NCI-H1105 (cell line): ENCODE measurements around the gene GPR173.
A peak's percentile ranks its signal among the peaks of the same experiment; 100 is the strongest.

ENCODE experiments used
- DNase-seq: peaks from one replicate; lab custom pipeline; 2025; lab: John Stamatoyannopoulos, UW

GPR173 gene

DNA sequence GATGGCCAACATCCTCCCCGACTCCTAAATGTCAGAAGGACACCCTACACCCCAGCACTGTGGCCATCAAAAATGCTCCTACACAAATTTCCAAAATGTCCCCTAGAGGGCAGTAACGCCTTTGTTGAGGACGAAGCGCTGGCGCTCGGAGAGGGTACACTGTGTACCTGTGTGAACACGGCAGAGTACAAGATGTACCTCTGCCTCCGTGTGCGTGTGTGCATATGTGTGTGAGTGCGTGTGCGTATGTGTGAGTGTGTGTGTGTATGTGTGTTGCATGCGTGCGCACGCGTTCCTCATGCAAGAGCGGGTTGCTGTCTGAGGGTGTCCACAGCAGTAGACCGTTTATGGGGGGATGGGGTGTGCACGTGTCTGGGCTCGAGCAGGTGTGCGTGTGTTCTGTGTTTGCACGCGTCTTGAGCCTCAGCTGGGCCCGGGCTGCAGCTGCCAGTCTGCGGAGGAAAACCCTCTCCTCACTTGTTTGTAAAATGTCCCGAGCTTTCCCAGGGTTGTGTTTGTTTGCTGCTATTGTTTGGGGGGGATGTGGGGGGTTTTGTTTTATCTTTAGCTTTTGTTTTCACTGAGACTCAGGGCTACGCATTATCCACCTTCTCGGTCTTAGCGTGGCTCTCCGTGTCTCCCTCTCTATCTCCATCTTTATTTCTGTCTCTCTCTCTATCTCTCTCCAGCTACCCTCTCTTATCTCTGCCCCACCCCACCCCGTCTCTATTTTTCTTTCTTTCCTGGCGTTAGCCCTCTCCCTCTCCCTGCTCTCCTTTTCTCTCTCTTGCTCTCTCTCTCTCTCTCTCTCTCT lies 23.2 kb downstream of the GPR173 start:
- DNase-seq, result peak; percentile 62

DNA sequence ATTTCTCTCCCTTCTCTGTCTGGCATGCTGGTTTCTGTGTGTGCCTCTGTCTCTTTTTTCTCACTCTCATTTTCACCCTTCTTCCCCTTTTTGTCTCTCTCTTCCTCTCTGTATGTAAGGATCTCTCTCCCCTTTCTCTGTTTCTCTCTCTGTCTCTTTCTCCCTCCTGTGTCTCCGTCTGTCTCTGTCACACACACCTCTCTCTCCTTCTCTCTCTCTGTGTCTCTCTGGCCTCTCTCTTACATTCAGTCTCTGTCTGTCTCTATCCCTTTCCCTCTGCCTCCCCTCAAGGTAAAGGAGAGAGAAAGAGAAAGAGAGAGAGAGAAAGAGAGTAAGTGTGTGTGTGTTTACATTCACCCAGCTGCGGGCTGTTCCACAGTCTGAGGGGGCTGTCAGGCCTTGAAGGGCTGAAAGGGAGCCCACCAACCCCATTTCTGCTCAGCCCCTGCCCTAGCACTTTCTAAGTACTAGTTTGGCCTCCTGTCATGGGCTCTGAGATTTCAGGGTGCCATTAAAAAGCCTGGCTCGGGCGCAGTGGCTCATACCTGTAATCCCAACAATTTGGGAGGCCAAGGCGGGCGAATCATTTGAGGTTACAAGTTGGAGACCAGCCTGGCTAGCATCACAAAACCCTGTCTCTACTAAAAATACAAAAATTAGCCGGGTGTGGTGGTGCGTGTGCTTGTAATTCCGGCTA lies 24.0 kb downstream of the GPR173 start:
- DNase-seq, result no peak

DNA sequence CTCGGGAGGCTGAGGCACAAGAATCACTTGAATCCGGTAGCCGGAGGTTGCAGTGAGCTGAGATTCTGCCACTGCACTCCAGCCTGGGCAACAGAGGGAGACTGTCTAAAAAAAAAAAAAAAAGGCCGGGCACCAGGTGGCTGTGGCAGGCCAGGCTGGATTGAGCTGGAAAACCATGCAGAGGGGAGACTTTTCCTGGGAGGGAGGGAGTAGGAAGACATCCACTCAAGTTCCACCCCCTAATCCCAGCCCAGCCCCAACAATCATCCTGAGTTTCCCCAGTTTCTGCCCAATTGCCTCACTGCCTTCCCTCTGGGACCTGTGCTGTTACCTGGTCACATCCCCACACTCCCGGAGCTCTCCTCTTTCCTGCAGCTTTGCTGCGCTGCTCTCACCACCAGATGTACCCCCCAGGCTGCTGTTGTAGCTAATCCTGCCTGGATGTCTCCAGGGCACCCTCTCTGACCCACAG lies 24.6 kb downstream of the GPR173 start:
- peak; percentile 19 for DNase-seq

DNA sequence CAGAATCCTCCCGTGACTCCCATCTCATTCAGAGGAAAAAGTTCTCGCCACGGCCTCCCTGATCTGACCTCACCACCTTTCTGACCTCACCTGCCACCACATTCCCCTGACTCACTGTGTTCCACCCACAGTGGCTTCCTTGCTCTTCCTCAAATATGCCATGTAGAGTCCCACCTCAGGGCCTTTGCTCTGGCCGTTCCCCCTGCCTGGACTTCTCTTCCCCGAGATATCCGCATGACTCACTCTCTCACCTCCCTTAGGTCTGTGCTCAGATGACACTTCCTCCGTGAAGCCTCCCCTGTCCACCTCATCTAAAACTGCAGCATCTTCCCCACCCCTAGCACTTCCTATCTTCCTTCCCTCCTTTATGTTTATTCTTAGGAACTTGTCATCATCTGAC lies 26.4 kb downstream of the GPR173 start:
- DNase-seq, result no peak

DNA sequence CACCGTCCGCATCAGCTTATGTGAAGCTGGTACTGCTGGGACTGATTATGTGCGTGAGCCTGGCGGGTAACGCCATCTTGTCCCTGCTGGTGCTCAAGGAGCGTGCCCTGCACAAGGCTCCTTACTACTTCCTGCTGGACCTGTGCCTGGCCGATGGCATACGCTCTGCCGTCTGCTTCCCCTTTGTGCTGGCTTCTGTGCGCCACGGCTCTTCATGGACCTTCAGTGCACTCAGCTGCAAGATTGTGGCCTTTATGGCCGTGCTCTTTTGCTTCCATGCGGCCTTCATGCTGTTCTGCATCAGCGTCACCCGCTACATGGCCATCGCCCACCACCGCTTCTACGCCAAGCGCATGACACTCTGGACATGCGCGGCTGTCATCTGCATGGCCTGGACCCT lies 28.1 kb downstream of the GPR173 start:
- DNase-seq, result no peak

DNA sequence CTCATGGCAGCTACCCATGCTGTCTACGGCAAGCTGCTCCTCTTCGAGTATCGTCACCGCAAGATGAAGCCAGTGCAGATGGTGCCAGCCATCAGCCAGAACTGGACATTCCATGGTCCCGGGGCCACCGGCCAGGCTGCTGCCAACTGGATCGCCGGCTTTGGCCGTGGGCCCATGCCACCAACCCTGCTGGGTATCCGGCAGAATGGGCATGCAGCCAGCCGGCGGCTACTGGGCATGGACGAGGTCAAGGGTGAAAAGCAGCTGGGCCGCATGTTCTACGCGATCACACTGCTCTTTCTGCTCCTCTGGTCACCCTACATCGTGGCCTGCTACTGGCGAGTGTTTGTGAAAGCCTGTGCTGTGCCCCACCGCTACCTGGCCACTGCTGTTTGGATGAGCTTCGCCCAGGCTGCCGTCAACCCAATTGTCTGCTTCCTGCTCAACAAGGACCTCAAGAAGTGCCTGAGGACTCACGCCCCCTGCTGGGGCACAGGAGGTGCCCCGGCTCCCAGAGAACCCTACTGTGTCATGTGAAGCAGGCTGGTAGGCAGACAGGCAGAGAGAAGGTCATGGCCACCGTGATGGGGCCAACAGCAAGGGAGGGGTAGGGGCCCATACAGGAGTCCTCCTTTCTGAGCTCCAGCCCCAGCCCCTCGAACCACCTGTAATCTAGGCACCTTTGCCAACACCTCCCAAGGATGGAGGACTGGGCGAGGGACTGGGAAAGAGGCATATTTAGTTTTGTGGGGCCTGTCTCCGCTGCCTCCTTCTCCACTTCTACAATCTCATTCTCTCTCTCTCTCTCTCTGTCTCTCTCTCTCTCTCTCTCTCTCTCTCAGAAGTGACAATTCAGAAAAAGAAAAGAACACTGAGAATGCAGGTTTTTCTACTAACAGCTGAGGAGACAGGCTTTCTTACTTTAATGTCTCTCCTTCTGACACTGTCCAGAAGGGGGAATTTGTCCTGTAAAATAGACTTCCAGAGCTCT lies 28.9 kb downstream of the GPR173 start:
- DNase-seq, result no peak

DNA sequence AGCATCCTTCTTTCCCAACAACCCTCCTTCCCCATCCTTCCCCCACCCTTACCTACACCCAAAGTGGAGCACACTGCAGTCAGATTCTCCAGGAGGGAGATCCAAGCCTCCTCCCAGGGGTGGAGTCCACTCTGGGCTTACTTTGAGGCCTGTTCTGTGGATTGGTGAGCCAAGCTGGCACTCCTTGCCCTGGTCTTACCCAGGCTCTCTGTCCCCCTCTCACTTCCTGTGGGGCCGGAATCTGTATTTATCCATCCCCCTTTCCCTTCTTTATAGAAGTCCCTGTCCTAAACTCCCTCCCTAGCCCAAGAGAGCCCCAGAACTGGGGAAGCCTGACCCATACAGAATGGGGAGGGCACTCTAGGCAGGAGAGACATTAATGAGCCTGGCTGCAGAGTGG lies 30.4 kb downstream of the GPR173 start:
- DNase-seq, result no peak

DNA sequence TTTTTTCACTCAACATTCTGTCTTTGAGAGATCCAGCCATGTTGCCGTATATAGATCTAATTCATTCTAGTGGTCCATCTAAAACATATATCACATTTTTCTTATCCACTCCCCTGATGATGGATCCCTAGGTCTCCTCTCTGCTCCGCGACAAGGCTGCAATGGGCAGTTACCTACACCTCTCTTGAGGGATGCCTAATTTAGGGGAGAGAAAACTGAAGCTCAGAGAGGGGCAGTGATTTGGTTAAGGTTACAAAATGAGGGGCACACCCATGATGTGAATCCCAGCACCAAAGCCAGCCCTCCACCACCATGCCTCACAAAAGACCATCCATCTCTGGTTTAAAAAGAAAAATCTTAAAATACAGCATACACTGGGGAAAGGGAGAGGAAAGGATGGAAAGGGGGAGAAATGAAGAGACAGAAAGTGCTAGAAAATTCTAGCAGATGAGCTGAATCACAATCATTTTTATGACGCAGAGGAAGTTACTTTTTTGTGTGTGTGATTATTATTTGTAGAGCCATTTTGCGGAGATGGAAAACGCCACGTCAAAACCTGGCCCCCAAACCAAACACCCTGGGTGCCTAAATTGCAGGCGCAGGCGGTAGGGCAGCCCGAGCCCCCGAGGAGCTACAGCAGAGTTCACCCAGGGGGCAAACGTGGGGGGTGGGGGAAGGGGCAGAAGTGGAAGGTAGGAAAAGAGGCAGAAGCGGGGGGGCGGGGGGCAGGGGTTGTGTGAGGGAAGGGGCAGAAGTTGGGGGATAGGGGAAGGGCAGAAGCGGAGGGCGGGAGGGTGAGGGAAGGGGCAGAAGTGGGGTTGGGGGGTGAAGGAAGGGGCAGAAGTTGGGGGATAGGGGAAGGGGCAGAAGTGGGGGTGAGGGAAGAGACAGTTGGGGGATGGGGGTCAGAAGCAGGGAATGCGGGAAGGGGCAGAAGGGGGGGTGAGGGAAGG lies 32.3 kb downstream of the GPR173 start:
- no peak for DNase-seq

DNA sequence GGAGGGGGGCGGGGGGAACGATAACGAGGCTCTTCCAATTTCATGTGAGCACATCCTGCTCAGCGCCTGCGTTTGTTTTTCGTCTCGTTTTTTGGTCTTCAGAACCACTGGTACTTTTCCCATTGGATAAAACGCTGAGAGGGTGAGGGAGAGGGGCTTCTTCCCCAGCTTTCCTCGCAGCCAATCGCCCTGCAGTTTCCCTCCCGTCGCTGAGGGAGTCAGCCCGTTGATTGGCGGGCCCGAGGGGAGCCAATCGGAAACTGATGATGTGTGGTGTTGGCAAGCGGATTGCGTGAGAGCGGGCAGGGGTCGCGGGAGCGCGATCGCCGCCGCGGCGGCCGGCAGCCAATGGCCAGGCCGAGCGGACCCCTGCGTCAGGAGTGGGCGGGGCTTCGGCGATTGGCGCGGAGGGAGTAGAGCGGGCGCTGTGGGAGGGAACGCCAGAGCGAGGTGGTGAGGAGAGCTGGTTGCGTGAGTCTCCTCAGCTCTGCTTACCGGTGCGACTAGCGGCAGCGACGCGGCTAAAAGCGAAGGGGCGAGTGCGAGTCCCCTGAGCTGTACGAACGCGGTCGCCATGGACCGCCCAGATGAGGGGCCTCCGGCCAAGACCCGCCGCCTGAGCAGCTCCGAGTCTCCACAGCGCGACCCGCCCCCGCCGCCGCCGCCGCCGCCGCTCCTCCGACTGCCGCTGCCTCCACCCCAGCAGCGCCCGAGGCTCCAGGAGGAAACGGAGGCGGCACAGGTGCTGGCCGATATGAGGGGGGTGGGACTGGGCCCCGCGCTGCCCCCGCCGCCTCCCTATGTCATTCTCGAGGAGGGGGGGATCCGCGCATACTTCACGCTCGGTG lies 33.6 kb downstream of the GPR173 start, which contains the start of gene TSPYL2:
TSPYL2 (plus strand) TSS at position 443 of the 848 bp plus-strand sequence; CDS start at position 575, 132 bp downstream.
- DNase-seq, result peak; percentile 91

DNA sequence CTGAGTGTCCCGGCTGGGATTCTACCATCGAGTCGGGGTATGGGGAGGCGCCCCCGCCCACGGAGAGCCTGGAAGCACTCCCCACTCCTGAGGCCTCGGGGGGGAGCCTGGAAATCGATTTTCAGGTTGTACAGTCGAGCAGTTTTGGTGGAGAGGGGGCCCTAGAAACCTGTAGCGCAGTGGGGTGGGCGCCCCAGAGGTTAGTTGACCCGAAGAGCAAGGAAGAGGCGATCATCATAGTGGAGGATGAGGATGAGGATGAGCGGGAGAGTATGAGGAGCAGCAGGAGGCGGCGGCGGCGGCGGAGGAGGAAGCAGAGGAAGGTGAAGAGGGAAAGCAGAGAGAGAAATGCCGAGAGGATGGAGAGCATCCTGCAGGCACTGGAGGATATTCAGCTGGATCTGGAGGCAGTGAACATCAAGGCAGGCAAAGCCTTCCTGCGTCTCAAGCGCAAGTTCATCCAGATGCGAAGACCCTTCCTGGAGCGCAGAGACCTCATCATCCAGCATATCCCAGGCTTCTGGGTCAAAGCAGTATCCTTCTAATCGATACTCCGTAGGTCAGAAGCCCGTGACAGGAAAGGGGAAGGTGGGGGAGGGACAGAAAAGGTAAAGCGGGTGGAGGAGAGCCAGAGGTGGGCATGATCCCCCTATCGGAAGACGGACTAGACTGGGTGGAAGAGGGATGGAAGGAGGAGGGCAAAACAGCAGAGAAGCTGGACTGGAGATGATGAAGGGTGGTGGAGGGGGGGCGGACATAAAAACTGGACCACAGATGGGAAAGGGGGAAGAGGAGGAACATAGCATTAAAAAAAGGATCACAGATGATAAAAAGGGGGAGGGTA lies 34.4 kb downstream of the GPR173 start:
- no peak for DNase-seq

DNA sequence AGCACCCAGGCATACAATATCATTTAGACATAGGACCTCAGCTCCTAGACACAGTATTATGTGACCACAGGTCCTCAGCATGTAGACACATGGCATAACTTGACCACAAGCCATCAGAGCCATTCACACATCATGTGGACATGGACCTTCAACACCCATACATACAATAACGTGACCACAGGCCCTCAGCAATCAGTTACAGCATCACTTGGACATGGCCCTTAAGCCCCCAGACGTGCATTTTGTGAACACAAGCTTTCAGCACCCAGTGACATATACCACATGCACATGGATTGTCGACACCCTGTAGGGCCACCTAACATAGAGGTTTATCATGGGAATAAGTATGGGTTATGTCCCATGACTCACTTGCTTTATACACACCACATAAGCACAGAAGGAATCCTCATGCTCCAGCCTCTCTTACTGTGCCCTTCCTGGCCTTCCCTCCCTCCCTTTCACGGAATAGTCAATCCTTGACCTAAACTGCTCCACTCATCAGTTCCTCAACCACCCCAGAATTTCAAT lies 35.5 kb downstream of the GPR173 start:
- DNase-seq, result no peak

DNA sequence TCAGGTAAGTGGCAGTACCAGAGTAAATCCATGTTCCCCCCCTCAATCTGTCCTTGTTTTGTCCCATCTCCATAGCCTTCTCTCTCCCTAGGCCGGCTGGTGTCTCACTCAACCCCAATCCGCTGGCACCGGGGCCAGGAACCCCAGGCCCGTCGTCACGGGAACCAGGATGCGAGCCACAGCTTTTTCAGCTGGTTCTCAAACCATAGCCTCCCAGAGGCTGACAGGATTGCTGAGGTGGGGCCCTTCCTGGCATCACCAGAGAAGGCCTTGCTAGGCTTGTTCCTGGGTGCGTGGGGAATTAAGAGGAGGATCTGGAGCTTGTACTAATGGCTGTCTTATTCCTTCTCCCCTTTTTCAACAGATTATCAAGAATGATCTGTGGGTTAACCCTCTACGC lies 36.3 kb downstream of the GPR173 start:
- DNase-seq, result no peak

DNA sequence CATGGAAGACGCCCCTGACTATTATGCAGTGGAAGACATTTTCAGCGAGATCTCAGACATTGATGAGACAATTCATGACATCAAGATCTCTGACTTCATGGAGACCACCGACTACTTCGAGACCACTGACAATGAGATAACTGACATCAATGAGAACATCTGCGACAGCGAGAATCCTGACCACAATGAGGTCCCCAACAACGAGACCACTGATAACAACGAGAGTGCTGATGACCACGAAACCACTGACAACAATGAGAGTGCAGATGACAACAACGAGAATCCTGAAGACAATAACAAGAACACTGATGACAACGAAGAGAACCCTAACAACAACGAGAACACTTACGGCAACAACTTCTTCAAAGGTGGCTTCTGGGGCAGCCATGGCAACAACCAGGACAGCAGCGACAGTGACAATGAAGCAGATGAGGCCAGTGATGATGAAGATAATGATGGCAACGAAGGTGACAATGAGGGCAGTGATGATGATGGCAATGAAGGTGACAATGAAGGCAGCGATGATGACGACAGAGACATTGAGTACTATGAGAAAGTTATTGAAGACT lies 37.2 kb downstream of the GPR173 start:
- no peak for DNase-seq

DNA sequence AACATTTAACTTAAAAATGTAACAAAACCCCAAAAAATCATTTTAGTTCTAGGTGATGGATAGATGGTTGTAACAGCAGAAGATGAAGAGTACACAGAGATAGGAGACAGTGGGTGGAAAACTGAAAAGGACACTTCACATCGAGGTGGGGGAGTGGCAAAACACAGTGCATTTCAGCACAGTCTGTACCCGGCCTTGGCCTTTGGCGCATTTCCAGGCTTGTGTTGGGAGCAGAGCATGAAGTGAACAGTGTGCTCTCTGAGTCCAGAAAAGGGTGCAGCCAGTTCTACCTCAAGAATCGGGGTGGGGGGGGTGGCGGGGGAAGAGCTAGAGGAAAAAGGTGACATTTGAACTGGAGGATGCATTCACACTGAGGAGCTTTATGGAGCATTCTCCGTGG lies 37.9 kb downstream of the GPR173 start:
- DNase-seq, result no peak

DNA sequence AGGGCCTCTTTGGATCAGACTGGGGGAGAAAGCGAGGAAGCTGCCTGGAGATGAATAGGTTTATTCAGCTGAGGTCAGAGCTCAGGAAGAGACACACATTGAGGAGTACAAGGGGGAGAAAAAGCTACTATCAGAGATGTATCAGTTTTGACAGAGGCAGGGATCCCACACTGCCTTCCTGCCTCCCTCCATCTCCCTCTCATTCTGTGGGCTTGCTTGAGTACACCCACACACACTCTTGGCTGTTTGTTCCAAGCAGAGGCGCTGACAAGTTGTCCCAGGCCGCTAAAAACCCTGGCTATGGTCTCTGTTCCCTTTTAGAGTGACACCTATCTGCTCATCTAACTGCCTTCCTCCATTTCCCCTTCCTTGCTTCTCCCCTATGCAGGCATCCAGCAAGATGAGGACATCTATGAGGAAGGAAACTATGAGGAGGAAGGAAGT lies 38.8 kb downstream of the GPR173 start:
- DNase-seq, result no peak

DNA sequence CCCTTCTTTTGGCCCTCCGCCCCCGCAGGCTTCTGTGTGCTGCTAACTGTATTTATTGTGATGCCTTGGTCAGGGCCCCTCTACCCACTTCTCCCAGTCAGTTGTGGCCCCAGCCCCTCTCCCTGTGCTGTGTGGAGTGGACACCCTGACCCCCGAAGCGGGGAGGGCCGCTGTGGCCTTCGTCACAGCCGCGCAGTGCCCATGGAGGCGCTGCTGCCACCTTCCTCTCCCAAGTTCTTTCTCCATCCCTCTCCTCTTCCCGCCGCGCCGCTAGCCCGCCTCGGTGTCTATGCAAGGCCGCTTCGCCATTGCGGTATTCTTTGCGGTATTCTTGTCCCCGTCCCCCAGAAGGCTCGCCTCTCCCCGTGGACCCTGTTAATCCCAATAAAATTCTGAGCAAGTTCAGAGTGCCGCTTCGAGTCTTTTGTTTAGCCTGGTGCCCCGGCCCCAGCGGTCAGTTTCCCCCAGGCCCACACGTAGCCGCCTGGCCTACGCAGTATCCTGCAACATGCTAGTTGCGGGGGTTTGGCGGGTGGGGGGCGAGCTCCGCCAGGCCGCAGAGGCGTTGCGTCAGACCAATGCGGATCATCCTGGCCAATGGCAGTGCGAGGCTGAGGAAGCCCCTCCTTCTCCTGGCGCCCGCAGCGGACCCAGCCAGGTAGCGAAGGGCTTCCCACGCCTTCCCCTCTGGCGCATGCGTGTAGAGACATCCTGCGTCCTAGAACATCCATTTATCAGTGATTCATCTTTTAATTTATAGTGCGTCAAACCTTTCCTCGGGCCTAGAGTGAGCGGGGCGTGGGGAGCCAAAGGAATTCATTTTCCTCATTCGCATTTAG lies 39.8 kb downstream of the GPR173 start:
- peak; percentile 79 for DNase-seq

DNA sequence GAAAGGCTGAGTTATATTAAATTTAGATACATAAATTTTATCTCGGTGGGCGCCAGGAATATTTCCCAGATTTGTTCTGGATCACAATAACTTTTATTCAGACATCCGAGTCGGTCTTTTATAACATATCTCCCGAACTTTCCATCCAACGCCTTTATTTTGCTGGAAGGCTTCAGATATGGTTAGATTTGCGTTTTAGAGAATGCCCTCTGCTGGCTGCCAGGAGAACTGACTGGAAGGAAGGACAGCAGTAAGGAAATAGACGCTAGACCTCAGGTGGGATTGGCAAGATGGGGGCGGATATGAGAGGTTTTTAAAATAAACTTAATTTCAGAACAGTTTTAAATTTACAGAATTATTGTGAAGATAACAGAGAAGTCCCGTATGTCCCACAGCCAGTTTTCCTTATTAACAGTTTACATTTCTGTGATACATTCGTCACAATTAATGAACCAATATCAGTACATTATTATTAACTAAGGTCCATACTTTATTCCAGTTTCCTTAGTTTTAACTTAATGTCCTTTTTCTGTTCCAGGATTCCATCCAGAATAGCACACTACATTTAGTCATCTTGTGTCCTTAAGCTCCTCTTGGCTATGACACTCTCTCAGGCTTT lies 40.7 kb downstream of the GPR173 start:
- DNase-seq, result peak; percentile 53
